H1 (cell line): ENCODE results near the gene P2RX6. TPM values are rescaled to one million over a fixed set of nuclear protein-coding genes. Genes with fewer than 3 reads are reported as not detected.

Experiments used
- CHD7 ChIP-seq: fragments of 300-600 bp; sonication (generic); IDR thresholded peaks from 2 replicates; pipeline ENCODE4 v1.7.1; 2012; ENCODE audit warnings: low read length, moderate library complexity, mild to moderate bottlenecking, inconsistent platforms; ENCODE audit not compliant: insufficient replicate concordance
- polyA plus RNA-seq, 7 experiments: library from polyadenylated mRNA; depleted of rRNA in 3 of 7; stranded (reverse) in 5 of 7; unstranded in 2 of 7; fragments of >200 nt in 5 of 7; fragments of 200-250 nt in 2 of 7; gene quantifications; 1 replicate in 5 of 7; 2 replicates in 1 of 7; 4 replicates in 1 of 7; pipeline versions ENCODE4 v1.2.1 to v1.2.3, GENCODE V29; 2011 to 2013; ENCODE audit warnings: missing spikeins in 2 of 7, mixed read lengths in 2 of 7
- total RNA-seq: library from RNA; stranded (reverse); fragmentation: NEBNext Ultra II Directional; extraction: Animal tissue kit (Norgen Biotek cat#: 25700); gene quantifications from 2 replicates; pipeline ENCODE4 v1.2.1, GENCODE V29; 2021

P2RX6 gene
- total and polyA plus RNA-seq, 2 of the 8 experiments (the other 6 are each of a cell fraction or from before 2014, with no cell fraction given): 0.09 TPM; not detected in 1

- no peak for TF ChIP-seq CHD7
Observed at GRCh38 chr22:21044931-21045584, 30.1 kb downstream of the P2RX6 start (continued).
